HG02610 (cell line): Measurements from ENCODE around the gene WDFY4.

Source experiments
- ATAC-seq: cut with Tn5 transposase; IDR thresholded peaks from one replicate; pipeline ENCODE4 v1.9.1; 2021; ENCODE audit warnings: mild to moderate bottlenecking, moderate library complexity; ENCODE audit not compliant: unreplicated experiment

WDFY4 gene

DNA sequence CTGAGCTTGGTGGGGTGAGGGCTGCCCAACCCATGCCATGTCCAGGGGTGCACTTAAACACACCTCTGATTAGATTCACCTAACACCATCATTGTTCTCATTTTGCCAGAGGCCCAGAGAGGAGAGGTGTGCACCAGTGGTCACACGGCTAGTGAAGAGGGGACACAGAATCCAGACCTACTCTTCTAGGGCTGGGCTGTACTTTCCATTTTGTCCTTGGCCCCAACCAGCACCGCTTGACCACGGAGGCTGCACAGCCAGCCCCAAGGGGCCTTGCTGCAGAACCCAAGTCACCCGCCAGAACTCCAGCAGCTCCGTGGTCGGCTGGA, 246 bp upstream of the WDFY4 start:
- no peak for ATAC-seq

DNA sequence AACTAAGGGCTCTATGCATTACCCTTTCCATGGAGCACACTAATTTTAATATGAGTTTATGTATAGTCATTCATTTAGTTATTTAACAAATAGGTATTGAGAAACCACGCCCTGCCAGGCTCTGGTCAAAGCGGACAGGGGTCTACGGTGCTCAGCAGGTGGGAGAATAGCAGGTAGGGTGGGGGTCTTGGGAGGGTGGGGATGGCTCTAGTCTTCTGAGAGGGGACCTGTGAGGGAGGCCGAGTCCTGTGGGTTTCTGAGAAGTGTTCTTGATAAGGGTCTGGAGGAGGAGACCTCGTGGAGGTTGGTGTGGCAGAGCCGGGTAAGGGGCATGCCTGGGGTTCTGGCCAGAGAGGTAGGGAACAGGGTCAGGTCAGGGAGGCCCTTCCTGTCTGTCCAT, 1.1 kb downstream of the WDFY4 start:
- ATAC-seq, result no peak

DNA sequence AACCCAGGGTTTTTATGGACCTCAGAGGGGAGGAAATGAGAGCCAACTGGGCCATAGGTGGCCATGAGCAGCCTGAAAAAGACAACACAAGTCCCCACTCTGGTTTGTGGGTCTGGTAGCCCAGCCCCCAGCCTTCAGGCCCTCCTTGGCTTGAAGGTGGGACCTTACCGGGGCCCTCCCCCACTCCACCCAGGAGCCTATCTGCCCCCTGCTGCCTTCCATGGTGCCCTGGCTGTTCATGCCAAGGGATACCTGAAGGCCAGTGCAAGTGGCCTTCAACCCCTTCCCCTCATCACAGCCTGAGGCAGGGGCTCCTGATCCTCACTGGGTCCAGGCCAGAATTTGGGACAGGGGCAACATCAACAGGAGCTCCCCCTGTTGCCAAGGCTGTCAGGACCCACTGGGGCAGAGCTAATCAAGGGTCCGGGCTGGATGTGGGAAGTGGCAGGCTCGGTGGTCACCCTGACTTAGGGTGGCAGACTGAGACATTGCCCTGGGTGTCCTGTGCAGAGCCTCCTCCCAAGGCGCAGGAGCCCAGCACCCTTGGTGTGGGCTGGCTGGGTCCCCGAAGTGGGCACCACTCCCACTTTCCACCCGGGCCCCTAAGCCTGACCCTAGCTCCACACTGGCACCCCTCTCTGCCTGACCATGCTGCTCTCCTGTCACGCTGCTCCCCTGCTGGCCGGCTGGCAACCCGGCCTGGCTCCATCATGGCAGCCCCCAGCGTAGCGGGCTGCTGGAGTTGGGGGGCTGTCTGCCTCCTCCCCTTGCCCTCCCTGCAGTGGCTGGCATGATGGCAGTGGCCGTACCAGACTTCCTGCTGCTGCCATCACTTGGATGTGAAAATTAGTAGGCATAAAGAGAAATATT, 6.4 kb downstream of the WDFY4 start:
- no peak for ATAC-seq

DNA sequence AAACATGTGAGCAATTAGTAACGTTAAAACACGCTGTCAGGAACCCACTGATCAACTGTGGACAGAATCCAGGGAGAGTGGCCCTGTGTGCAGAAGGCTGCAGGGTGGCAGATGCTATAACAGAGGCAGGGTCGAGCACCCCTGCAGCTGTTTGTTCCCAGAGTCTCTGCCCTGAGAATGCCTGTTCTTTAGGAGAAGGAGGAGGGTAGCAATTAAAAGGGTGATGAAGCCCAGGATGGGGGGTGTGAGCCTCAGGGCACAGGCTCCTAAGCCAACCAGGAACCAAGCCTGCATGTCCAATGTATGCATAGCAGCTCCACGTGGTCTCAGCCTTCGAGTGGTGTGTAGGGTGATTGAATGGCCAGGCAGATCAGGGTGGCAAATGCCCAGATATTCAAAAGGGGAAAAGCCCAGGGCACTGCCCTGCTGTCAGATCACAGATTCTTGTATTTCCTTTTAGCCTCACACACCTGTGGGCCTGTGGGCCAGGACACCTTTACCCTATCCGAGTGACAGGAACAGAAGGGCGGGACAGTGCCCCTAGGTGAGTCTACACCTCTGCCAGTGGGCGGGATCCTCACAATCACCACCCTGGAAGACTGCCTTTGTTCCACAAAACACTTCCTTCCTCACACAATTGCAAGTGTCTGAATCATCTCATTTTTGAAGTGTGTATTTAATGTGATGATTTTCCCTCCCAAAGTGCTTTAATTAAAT, 7.3 kb downstream of the WDFY4 start:
- no peak for ATAC-seq

DNA sequence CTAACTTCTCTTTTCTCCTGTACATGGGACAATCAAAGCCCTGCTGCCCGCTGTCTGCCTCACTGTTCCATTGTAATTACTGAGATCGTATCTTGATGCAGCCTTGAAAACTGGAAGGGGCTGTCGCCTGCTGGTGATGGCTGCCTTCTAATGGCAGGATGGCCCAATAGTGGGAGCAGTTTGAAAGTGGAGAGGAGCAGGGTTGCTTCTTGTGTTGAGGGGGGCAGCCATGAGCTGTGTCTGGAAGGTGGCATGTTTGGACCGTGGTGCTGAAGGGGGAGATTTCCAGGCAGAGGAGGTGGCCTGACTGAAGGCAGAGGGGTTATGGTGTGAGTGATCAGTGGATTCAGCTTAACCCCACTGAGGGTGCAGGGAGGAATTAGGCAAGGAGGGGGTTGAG, 8.1 kb downstream of the WDFY4 start:
- ATAC-seq, result no peak

DNA sequence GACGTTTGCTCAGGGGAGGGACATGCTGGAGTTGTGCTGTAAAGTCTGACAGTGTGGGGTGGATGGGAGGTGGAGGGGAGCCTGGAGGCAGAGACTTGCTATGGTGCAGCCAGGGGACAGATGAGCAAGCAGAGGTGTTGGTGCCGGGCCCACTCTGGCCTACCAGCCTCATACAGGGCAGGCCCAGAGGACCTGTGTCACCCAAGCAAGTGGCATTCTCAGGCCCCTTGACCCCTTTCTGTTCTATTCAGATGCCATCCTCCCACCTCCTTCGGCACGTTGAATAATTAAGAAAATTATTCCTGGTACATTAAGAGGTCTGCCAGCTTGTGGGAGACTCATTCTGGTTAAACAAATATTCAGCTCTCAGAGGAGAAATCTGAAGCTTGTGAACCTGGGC, 8.5 kb downstream of the WDFY4 start:
- ATAC-seq, result no peak

DNA sequence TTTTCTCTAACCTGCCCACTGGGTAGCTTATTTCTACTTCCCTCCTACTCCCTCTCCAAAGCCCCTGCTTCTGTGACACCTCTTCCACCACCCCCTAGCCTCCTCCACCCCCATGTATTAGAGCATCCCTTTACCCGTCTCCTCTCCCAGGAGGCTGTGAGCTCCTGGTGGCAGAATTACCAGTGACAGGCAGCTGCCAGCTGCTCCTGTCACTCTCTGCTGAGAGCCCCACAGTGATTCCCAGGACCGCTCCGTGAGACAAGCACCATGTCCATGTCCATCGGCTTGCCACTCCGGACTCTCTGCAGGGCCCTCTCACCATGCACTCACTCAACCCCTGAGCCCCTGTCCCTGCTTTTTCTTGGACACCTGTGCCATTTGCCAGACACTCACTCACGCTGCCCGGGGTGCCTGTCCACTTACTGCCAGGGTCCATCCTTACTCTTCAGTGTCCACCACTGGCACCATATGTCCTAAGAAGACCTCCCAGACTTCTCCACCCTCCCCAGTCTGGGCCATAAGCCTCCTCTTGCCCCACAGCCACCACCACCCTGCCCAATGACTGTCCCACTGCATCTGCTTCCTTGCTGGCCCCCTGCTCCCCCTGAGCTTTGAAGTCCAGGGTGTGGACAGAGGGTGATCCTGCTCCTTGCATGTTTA, 9.8 kb downstream of the WDFY4 start:
- ATAC-seq, result no peak

DNA sequence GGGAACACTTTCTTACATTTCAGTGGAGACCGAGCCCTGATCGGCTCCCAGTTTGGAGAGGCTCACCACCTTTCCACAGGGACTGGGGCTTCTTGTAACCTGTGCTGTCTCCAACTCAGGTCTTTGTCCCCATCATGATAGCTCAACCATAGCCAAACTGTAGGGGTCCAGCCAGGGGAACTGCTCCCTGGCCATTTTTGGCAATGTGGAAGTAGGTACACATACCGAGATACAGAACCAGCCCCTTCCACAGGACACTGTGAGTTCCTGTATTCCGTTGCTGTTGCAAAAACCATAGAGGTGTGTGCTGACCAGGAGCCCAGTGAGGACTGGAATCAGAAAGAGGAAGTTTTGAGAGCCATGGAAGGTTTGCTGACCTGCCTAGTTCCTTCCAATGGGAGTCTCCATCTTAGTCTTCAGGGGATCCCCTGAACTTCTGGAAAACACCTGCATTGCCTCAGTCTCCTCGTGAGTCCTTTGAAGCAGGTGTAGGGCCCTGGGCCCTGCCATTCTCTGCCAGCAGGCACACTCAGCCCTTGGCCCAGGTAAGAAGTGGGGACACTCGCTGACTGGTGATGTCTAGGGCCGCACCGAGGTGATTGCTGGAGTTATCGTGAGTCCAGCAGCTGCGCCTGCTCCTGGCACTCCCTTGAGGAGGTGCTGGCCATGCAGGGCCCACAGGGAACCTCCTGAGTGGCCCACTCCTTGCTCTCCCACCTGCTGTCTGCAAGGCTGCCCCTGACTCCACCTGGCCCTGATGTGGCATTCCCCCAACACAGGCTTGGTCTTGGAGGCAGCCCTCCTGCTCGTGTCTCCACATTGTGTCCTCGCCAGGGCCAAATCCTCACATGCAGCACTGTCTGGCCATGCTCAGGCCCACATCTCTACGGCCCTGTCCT, 11.2 kb downstream of the WDFY4 start:
- ATAC-seq, result no peak

DNA sequence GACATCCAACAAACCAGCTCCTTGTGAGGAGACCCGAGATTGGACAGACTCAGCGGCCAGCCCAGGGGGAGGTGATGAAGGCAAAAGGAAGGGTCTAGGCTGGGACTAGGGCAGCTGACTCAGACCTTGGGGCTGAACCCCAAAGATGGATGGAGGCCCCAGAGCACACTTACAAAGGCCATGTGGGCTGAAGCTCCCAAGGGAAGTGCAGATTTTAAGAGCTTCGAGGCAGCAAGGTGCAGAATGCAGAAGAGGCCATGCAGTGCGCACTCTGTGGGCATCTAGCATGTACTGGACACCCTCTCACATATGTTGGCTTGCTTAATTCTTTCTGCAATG, 11.8 kb downstream of the WDFY4 start:
- no peak for ATAC-seq

DNA sequence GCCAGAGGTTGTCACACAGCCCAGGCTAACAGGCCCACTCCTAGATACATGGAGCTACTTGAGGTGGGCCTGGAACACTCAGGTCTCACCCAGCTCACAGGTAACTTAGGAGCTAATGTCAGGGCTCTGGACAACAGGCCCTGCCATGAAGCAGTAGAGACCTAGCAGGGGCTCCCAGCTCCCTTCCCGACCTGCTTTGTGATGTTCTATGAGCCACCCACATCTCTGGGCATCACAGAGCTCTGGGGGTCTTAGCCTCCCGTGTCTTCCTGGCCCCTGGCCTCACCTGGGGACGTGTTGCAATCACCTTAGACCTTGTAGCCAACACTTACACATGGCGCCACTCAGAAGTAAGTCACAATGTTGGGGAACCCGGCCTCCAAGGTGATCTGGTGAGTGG, 12.4 kb downstream of the WDFY4 start:
- ATAC-seq, result no peak

DNA sequence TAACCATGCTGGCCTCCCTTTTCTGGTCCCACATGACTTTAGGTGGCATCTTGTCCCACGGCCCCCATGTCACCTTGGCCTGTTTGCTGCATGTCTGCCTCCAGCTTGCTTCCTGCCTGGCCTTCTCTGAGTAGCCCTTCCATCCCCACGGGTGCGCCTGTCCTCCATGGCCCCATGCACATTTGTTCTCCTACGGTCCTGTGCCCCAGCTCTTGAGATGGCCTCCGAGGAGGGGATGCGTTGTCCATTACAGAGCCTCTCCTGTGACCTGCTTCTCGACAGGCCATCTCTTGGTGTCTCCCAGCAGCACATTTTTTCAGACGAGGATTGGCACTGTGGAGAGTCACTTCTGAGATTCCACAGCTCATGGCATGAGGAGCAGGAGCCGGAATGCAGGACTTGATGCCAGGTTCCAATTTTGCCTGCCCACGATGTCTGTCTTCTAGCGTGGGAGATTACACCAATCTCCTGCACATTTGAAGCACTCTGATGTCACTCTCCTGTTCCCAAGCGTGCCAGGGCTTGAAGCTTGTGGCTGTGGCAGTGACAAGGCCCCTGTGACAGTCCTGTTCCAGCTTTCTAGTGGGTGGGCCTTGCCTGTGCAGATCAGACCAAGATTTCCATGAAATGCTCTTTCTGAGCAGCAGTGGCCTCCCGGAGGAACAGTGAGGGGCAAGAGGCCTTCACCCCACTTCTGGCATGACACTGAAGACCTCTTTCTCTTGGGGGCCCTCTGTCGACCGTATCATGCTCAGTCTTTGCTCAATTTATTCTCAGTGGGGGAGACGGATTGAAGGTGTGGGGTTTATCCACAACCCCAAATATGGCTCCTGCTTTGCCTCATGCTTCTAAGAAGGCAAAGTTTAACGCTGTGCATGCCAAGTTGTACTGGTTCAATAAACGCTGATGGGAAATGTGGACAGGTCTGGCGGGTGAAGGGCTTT, 13.4 kb downstream of the WDFY4 start:
- no peak for ATAC-seq

DNA sequence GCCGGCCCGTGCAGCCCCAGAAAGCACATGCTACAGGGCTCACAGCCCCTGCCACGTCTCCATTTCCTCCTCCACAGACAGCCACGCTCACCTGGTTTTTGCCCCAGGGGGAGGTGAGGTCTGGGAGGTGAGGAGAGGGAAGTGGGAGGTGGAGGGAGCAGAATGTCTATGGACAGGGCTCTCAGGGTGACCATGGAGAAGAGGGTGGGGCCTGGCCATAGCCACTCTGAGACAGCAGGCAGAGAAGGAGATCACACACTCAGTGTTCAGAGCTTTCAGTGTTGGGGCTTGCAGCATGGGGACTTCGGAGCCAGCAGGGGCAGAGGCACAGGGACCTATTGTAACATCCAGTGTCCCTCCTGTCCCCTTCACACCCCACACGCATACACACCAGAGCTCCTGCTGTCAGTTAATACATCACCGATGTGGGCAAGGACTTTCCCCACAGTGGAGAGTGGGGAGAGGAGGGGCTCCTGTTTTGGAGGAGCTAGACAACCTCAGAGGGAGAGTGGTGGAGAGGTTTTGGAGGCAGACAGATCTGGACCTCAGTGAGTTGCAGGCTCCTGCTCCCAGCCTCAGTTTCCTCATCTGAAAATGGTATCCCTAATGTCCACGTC, 14.4 kb downstream of the WDFY4 start:
- no peak for ATAC-seq

DNA sequence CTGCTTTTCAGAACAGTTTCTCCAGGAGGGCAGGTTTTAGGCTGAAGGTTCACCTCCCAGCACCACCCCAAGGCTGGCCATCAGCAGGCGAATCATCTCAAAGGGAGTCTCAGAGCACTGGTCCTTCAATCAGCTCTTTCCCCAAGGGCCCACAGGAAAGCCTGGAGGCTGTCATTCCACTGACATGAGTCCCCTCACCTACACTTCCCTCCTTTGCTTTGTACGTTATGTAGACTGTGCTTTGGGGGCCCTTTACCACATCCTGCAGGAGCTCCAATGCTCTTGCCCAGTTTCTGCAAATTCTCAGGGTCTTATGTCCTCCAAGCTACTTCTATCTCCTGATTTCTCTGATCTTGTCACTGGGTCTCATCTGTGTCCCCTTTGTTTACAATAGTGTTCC, 15.4 kb downstream of the WDFY4 start:
- ATAC-seq, result no peak

DNA sequence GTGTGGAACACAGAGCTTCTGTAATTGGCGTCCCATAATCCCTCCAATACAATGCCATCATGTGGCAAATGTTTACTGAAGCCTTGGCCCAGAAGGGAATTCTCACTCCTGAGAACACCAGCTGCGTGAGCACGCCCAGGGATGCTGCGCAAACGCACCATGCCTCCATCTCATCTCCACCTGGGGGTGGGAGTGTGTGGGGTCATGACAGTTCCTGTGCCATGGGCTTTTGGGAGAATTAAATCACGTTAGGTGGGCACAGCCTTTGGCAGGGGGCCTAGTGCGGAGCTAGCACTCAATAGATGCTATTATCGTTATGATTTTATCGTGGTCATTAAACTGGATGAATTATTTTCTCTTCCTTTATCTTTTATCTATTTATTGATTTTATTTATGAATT, 15.8 kb downstream of the WDFY4 start:
- ATAC-seq, result no peak

DNA sequence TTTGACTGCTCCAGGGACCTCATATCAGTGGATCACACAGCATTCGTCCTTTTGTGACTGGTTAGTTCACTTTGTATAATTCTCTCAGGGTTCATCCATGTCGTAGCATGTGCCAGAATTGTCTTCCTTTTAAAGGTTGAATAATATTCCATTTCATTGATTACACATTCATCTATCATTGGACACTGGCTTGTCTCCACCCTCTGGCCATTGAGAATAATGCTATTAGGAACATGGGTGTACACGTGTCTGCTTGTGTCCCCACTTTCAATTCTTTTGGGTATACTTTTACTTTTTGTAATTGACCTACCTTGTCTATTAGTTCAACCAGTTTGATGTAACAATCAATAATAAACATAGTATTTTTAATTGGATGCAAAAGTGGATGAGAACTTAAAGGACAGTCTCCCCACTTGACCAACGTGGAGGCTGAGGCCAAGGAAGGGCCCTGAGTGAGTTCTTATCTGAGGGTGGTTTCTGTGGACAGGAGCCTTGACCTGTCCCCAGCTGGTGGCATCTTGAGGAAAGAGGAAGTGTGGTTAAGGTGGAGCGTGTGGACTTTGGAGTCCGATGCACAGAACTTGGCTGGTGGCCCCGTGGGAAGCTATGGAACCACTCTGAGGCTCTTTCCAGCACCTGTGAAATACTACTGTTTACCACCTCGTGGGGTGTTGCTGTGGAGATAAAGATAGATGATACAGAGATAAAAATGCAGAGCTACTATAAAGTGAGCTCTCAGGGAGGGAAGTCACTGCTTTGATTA, 16.6 kb downstream of the WDFY4 start:
- ATAC-seq, result no peak

DNA sequence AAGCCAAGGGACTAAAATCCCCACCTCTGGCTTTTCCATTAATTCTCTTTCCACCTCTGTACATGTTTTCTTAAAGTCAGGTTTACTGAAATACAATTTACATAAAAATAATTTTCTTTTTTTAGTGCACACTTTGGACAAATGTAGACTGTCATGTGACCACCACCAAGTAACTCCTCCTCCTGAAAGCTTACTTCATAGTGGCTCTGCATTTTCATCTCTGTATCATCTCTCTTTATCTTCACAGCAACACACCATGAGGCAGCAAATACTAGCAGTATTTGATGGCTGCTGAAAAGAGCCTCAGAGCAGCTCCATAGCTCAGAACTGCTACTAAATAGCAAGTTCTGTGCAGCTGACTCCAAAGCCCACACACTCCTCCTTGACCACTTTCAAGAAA, 17.3 kb downstream of the WDFY4 start:
- no peak for ATAC-seq

DNA sequence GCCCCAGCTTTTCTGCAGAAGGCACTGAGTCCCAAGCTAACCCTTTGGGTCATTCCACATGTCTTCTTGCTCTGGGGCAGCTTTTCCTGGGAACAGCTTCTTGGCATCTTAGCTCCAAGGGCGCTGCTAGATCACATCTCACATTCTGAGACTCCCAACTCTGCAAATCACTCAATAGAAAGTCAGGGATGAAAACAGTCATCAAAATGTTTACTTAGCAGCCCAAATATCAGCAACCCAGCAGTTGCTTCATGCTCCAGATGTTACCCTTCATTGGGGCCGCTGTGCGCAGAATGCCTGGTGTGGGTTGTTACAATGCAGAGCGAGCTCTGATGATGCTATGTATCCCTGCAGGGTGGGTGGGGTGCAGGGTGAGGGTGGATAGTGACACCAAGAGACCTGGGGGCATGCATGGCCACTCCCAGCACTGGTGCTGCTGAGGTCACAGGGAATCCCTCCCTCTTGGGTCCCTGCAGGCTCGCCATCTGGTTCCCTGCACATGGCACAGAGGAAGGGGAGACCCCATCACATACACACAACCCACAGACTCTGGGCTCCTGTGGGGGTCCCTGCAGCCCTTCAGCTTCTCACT, 19.0 kb downstream of the WDFY4 start:
- no peak for ATAC-seq

DNA sequence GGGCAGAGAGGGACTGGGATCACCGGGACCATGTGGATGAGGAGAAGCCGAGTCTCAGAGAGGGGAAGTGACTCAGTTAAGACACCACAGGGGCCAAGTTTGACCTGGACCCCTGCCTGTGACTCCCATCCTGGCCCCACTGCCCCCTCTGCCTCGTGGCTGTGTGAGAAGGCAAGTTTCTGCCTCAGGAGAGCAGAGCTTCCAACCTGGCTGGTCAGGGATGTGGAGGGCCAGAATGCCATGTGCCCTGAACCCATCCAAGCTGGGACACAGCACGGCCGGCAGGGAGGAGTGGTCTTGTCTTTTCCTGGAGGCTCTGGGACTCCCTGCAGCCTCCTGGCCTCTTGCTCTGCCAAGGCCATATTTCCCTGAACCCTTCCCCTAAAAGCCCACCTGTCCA, 19.5 kb downstream of the WDFY4 start:
- ATAC-seq, result no peak
